GM15510 (cell line): Measurements from ENCODE around the gene NFYB.

Experiments used
- POLR2A ChIP-seq: IDR thresholded peaks from 3 replicates; pipeline ENCODE4 v1.6.1; 2011; ENCODE audit warnings: borderline replicate concordance; ENCODE audit not compliant: insufficient read length; ENCODE audit errors: extremely low read depth

Gene NFYB

DNA sequence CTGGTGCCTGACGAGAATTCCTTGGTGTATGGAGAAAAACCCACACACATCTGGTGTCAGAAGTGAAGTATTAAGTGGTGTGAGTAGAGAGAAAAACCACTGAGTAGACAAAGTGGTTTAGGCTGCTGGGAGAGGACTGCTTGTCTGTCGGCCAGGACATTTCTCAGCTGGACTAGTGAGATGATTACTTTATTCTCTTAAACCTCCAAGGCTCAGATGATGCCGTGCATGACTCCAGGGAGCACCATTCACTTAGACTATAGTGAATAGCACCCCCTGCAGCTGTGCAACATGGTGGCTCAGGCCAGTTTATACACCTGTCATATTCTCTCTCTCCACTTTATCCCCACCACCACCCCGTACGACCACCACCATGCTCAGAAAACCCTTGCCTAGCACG is 28.5 kb upstream of the NFYB start:
- no peak for TF ChIP-seq POLR2A

DNA sequence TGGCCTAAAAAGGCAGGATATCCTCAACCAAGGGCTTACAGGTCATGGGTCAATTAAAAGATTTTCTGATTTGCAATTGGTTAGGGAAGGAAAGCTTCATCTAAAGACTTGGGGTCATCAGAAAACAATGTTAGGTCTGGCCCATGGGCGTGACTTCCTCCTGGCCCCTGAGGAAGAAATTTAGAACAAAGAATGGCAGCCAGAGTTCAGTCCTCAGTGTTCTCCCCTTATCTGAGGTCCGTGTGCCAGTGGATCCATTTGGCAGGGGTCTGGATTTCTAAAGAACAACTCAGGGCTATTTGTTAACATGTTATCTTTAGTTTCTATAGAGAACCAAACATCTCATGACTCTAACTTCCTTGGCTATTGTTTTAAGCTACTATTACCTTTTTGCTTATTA is 27.8 kb upstream of the NFYB start:
- no peak for TF ChIP-seq POLR2A

DNA sequence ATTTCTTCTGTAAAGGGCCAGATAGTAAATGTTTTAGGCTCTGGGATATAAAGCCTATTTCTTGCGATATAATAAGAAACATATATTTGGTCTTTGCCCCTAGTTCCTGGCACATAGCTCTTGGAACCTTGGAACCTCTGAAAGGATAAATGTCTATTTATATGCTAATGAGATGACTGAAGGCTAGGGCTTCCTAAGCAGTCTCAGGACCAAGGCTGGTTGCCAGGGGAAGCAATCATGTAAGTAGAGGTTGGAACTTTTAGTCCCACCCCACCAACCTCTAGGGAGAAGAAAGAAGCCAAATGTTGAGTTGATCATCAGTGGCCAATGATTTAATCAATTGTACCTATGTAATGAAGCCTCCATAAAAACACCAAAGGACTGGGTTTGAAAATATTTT is 26.6 kb upstream of the NFYB start:
- no peak for TF ChIP-seq POLR2A

DNA sequence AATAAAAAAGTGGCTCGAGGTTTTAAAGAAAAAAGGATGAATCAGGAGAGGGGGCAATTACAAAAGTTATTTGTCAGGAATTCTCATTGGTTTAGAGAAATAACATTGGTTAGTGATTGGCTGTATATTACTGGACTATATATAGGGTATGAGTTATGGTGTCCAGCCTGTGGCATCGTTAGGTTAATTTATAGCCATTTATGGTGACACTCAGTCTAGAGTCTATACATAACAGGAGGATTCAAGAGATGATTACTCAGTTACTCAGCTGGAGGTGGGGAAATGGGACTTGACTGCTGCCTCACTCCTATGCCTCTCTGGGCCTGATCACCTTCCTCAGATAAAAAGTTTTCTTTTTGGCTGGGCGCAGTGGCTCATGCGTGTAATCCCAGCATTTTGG is 25.6 kb upstream of the NFYB start:
- no peak for TF ChIP-seq POLR2A

DNA sequence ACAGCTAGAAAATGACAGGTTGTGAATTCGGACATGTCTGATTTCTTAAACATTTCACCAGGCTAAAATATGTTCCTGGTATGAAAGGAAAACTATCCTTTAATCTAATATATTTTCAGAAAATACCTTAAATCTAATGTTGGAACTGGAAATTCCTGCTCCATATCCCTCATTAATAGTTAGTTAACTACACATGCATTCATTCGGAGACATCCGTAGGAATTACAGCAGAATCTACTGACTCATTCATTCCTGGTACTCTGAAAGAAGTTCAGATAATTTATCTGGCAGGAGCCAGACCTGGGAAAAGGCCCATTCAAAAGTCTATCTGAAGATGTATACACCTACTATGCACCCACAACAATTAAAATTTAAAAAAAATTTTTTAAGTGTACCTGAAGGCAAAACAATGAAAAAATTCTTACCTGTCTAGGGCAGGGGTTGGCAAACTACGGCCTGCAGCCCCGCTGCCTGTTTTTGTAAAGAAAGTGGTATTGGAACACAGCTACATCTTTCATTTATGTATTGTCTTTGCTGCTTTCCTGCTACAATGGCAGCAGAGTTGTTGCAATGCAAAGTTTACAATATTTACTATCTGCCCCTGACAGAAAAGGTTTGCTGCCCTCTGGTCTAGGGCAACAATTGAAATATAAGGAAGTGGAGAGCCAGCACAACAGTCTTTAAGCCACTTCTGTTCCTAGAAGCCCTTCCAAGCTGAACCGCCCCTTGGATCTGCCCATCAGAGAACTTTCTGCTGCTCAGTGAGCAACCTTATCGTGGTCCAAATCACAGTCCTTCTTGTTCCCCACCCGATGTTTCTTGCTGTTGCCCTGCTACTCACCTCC is 17.9 kb upstream of the NFYB start:
- no peak for TF ChIP-seq POLR2A

DNA sequence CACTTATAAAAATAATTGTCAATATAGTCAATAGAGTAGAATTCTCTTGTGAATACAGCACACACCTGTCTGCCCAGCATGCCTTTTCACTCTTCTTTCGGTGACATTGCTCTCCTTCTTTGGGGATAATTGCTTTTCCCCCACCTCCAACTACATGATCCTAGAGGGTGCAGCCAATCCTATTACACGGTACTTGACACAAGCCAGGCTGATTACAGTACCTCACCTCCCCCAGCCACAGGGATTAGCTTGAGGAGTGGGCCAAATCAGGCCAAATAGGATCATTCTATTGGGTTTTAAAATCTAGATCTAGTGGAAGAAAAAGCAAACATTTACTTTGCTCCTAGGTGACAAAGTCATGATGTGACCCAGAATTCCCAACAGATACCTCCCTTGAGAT is 16.8 kb upstream of the NFYB start:
- no peak for TF ChIP-seq POLR2A

DNA sequence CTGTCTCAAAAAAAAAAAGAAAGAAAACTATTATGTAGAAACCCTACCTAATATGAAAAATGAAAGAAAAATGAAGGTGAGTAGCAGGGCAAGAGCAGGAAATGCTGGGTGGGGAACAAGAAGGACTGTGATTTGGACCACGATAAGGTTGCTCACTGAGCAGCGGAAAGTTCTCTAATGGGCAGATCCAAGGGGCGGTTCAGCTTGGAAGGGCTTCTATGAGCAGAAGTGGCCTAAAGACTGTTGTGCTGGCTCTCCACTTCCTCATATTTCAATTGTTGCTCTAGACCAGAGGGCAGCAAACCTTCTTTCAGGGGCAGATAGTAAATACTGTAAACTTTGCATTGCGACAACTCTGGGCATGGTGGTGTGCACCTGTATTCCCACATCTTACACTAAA is 16.3 kb upstream of the NFYB start:
- no peak for TF ChIP-seq POLR2A

DNA sequence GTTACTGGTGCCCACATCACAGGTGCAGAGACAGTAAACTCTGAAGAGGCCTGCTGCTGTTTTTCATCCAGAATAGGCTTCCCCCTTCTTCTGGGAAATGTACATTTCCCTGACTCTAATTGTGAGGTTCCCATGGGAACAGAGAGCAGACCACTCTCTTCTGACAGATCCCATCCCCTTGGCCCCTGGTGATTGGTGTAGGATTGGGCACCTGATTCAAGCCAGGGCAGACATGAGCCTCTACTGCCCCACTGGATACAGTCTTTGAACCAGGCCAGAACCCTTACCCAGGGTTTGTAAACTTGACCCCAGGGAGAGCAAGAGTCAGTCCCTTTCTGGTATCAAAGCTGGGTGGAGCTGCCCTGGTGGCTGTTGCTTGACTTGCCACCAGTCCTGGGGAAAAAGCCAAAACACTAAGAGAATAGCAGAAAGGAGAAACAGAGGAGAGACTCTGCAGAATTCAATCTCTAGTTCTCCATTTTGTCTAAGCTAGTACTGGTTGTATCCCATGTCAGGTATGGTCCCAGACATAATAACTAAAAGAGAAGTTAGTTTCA is 14.8 kb upstream of the NFYB start:
- no peak for TF ChIP-seq POLR2A

DNA sequence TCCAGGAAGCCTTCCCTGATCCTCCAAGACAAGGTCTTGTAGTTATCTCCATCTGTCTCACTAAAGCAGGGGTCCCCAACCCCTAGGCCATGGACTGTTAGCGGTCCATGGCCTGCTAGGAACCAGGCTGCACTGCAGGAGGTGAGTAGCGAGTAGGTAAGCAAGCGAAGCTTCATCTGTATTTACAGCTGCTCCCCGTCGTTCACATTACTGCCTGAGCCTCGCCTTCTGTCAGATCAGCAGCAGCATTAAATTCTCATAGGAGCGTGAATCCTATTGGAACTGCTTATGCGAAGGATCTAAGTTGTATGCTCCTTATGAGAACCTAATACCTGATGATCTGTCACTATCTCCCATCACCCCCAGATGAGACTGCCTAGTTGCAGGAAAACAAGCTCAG is 12.4 kb upstream of the NFYB start:
- TF ChIP-seq POLR2A, result no peak

DNA sequence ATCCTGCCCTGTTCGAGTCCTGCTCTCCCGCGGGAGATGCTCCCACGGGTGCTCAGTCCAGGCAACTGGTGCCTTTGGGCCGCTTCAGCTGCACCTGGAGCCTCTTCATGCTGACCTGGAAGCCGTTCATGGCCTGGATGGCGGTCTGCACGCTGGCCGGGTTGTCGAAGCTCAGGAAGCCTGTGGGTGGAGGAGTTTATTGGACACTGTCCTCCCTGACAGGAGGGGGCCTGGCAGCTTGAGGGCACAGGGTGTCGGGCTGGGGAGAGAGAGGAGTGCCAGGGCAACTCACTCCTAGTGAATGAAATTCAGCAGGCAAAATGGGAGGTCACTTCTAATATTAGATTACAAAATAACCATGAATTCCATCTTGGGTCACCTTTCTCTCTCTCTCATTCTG is 9.3 kb upstream of the NFYB start:
- no peak for TF ChIP-seq POLR2A

DNA sequence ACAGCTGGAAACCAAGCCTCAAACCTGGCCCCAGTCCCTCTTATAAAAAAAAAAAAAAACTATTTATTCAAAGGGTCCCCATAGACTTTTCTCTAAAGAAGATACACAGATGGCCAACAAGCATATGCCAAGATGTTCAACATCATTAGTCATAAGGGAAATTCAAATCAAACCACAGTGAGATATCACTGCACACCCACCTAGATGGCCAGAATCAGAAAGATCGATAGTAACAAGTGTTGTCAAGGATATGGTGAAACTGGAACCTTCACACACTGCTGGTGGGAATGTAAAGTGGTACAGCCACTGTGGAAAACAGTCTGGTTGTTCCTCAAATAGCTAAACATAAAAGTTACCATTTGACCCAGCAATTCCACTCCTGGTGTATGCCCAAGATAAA is 5.9 kb upstream of the NFYB start:
- TF ChIP-seq POLR2A, result no peak

DNA sequence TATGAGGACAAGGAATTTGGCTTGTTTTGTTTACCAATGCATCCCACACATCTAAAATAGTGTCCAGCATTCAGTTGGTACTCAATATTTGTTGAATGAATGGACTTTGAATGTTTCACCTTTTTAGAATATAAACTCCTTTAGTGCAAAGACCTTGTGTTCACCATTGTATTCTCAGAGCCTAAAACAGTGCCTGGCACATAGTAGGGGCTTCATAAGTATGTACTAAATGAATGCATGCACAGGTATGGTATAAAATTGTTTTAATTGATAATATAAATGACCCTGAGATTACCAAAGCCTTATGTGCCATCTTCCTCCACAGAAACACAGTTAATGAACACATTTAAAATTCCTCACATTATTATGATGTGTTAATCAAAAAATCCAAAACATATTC is 5.0 kb upstream of the NFYB start:
- TF ChIP-seq POLR2A, result no peak

DNA sequence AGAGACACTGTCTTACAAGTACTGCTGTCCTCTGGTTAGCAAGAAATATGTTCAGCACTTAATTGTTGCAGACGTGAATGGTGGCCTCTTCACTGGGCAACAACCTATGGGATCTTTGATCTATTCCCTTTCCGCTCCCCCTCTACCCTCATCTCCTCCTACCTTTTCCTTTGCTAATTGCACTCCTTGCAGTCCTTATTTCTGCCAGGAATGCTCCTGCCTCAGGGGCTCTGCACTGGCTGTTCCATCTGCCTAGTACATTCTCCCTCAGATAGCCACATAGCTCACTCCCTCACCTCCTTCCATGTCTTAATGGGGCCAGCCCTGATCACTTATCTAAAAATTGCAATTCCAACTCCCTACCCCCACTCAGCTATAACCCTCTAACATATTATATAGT is 4.5 kb upstream of the NFYB start:
- no peak for TF ChIP-seq POLR2A

DNA sequence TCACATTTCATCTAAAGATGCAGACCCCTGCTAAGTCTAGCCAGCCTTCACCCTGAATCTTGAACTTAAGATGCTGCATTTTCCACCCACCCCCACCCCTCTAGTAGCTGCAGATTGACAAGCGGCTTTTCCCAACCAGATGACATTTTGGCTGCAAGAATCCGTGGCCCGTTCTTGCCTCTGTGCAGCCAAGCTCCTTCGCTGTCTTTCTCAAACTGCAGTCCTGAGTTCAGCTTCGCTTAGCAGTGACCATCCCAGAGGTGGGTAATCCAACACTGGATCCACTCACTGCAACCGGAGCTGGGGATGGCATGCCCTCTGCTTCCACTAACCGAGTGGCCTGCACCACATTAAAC is 765 bp upstream of the NFYB start:
- TF ChIP-seq POLR2A, result no peak

DNA sequence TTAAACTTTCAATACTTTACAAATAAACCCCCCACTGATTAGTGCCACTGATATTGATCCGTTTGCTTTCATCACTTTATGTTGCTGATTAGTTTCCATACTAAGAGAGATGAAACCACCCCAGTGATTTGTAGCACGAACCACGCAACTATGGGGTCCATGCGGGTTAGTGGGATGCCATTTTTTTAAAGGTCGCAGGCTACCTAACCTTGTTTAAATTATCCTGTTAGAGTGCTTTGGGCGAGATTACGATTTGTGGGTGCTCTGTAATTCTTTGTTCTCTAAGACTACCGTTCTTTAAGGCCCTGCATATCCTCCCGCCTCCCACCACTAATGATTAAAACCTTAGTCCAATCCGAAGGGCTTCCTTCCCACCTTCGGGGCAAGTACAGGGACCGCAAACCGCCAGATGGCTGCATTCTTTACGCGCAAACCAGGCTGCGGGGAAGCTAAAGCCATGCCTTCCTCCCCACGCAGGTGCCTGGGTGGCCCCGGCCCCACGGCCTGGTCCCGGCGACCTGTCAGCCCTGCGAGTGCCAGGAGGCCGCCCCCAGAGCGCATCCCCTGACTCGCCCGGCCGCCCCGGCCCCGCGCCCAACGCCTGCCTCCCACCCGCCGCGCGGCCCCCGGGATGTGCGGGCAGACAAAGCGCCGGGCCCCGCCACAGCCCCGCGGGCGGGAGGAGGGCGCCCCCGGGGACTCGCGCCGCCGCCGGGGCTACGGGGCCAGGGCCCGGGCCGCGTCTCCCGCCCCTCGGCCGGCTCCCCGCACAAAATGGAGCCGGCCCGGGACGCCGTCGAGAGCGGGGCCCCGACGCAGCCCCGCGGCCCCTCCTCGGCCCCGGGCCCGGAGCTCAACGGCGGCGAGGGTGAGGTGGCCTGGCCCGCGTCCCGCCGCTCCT is 759 bp downstream of the NFYB start:
- TF ChIP-seq POLR2A, result peak; percentile 31
